Measurements from ENCODE around the gene JTB.

GRCh38 chr1:153940756-153941155 lies 36.7 kb downstream of the JTB start:
- TF ChIP-seq ZFX (CRISPR knock-in tag; IDR thresholded peaks at IDR 0.05) (no peak), FOXA1 (IDR thresholded peaks at IDR 0.05; ENCODE audit: borderline replicate concordance) (no peak), ZEB2 (IDR thresholded peaks at IDR 0.05) (no peak)
